CD4-positive, alpha-beta T cell treated with Interleukin-12 subunit alpha and Interleukin-12 subunit beta, for 1 hour (primary cell): ENCODE data around the gene ARF6.

Experiments used
- DNase-seq: peaks from one replicate; pipeline ENCODE4 v3.0.0-alpha.2; 2020

ARF6 gene

GRCh38 chr14:49945448-49946319 lies 52.8 kb downstream of the ARF6 start:
- peak; percentile 22 for DNase-seq
